Activated T-cell treated with anti-CD3 and anti-CD28 coated beads, Interleukin-2, amount 50 U/mL, for 1 hour (primary cell): ENCODE measurements around the gene ADAMTS19.
"Not testable (repeated sequence)": the region's sequence is repeated elsewhere in the genome, so short reads cannot be mapped to it uniquely, and the experiment has no call there.

Experiments
- DNase-seq: peaks from one replicate; pipeline ENCODE4 v3.0.0-alpha.2; 2020

The ADAMTS19 gene

DNA sequence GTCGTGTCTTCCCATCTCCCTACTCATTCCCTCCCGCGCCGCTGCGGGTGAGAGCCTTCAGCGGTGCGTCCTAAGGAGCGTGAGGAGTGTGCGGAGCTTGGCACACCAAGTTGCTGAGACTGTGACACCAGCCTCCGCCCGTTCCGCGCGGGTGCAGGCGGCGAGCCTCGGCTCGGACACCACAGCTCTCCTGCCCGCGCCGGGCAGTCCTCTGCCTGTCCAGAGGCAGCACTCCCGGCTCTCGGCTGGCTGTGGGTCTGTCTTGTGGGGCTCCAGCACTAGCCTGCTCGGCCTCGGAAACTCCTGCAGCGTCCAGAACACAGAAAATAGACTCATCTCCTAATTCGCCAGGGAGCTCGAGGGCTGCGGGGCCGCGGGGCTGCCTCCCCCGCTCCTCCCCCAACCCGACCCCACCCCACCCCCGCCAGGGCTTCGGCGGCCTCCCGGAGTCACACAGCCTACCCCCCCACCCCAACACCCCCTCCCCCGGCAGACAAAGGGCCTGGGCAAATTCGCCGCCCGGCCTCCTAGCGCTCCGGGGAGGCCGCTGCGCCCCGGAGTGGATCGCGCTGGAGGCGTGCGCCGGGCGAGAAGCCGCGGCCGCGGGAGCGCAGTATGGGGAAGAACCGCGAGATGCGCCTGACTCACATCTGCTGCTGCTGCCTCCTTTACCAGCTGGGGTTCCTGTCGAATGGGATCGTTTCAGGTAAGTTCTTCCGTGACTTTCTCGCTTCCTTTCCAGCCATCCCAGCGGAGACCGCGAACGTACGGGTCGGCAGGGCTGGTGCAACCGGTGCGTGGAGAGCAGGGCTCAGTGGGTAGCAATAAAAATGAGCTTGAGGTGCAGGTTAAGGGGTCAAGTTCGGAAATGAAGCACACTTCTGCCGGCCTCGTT is at the start of gene ADAMTS19:
ADAMTS19 (plus strand) TSS at position 522 of the 895 bp plus-strand sequence; CDS start at position 616, 94 bp downstream.
- no peak for DNase-seq

- DNase-seq = no peak
Observed at GRCh38 chr5:129410488-129410887, 49.6 kb upstream of the ADAMTS19 start.

DNA sequence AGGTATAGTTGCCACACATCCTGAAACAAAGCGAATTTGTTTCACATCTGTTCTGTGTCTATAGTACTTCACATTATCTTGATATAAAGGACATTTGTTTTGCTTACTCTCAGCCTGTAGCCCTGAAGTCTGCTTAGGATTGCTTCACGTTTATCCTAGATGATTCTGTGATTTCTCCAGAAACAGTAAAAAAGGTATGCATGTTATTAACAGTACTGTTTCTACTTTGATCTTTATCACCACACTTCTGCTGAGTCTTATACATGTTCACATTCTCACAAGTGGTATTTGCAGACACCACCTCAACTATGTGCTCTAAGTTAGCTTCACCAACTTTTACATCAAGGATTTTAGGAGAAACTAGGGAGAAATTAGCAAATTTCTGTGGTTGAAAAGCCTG is 47.4 kb upstream of the ADAMTS19 start:
- DNase-seq = no peak

- DNase-seq = no peak
Observed at GRCh38 chr5:129413570-129413969, 46.5 kb upstream of the ADAMTS19 start.

GRCh38 chr5:129419292-129419691 is 40.8 kb upstream of the ADAMTS19 start:
- no peak for DNase-seq

GRCh38 chr5:129425031-129425430 is 35.1 kb upstream of the ADAMTS19 start:
- no peak for DNase-seq

GRCh38 chr5:129426071-129426470 is 34.0 kb upstream of the ADAMTS19 start:
- DNase-seq = no peak

GRCh38 chr5:129428636-129429035 is 31.5 kb upstream of the ADAMTS19 start:
- not testable (repeated sequence) for DNase-seq

- DNase-seq = no peak
Observed at GRCh38 chr5:129431406-129431805, 28.7 kb upstream of the ADAMTS19 start.

- DNase-seq = no peak
Observed at GRCh38 chr5:129438322-129438721, 21.8 kb upstream of the ADAMTS19 start.

- DNase-seq = no peak
Observed at GRCh38 chr5:129440424-129440823, 19.7 kb upstream of the ADAMTS19 start.

DNA sequence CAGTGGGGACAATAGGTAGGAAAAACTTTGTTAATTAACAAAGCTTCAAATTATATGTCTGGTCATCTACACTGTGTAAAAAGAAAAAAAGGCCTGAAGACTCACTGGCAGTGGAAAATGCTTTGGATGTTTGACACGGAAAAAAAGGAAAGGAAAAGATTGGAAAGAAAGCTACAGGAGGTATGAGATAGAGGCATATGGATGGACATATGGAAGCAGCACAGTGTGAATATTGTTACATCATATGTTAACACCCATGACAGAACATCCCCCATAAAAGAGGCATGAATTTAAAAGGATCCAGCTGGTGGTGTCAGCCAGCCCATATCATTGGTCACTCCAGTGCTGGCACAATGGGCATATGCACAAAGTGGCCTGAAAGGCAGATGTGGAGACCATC is 19.0 kb upstream of the ADAMTS19 start:
- DNase-seq = no peak

DNA sequence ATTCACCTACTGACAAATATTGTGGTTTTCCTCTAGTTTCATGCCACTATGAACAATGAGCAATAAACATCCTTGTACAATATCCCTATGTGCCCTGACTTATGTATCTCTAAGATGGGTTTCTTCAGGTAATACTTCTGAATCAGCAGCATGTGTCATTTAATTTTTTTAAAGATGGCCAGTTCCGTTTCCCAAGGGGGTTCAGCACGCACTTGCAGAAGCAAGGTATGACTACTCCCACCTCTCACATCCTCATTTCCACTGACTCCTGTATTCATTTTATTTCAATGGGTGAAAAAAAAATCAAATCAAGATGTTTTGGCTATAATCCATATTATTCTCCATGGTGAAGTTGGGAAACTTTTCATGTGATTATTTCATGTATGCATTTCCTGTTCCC is 14.7 kb upstream of the ADAMTS19 start:
- DNase-seq = no peak

DNA sequence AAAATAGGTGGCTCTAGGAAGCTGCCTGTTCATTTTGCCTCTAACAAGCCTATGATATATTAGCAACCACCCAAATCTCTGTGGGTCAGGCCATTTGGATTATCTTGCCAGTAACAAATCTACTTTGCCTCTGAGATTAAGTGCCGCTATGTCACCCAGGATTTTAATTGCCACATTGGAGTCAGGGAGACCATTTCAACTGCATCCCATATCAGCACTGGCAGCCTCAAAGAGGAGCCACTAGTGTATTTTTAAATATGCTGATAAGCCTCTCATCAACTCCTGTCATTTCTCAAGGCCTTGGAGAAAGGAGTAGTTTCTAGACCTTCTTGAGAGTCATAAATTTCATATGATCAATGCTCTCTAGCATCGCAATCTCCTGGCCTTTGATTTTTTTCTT is 12.1 kb upstream of the ADAMTS19 start:
- no peak for DNase-seq

- DNase-seq = no peak
Observed at GRCh38 chr5:129448654-129449053, 11.4 kb upstream of the ADAMTS19 start.

- no peak for DNase-seq
Observed at GRCh38 chr5:129454461-129454860, 5.6 kb upstream of the ADAMTS19 start.

DNA sequence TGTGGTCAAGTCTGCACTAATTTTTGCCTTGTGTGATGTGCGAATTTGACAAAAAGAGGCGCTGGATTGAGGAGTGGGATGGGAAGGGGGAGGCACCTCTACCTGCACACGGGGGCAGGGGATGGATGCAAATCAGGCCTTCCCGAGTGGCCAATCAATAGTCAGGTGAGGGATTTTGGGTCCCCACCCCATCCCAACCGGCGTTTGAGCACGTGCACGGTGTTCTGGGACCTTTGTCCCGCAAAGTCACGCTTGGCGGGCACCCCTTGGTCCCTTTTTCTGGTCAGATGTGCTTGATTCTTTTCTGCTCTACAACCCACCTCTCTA is 685 bp upstream of the ADAMTS19 start:
- no peak for DNase-seq

GRCh38 chr5:129460672-129460935 is 506 bp downstream of the ADAMTS19 start:
- no peak for DNase-seq

DNA sequence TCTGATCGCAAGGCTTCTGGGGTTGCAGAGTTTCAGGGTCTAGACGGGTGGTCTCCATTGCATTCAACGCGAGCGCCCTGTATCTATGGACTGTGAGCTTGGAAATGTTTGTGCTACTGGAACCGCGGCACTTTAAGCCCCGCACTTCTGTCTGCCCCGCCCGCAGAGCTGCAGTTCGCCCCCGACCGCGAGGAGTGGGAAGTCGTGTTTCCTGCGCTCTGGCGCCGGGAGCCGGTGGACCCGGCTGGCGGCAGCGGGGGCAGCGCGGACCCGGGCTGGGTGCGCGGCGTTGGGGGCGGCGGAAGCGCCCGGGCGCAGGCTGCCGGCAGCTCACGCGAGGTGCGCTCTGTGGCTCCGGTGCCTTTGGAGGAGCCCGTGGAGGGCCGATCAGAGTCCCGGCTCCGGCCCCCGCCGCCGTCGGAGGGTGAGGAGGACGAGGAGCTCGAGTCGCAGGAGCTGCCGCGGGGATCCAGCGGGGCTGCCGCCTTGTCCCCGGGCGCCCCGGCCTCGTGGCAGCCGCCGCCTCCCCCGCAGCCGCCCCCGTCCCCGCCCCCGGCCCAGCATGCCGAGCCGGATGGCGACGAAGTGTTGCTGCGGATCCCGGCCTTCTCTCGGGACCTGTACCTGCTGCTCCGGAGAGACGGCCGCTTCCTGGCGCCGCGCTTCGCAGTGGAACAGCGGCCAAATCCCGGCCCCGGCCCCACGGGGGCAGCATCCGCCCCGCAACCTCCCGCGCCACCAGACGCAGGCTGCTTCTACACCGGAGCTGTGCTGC is 1.0 kb downstream of the ADAMTS19 start:
- no peak for DNase-seq

DNA sequence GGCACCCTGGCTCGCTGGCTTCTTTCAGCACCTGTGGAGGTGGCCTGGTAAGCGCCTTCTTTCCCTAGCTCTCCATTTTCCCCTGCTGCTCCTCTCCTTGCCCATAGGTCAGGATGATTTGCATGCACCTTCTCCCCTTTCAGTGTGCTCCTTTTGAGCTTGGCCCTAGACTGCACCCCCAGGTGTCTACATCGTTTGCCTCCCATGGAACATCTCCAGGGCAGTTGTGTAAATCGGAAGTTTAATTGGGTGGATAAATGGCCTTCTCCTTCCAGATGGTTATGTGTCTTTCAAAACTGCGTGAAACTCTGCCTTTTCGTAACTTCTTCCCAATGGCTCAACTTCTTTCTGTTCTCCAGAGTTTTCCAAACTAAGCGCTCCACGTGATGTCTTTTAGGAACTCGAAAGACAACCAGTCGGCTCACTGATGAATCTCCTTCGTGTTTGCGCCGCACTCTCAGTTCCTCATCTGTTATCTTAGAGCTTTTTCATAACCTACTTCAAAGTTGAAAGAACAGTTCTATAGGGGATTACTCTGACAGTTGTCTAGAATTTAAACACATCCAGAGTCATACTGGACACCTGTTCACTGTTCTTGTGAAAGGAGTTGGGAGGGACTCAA is 1.7 kb downstream of the ADAMTS19 start:
- DNase-seq = no peak

- no peak for DNase-seq
Observed at GRCh38 chr5:129465776-129466344, 5.8 kb downstream of the ADAMTS19 start.

GRCh38 chr5:129474544-129474943 is 14.4 kb downstream of the ADAMTS19 start:
- DNase-seq = no peak

GRCh38 chr5:129476751-129477150 is 16.7 kb downstream of the ADAMTS19 start:
- no peak for DNase-seq

- no peak for DNase-seq
Observed at GRCh38 chr5:129477532-129477931, 17.4 kb downstream of the ADAMTS19 start.
